ENCODE data around the gene PUDP. TPM values are rescaled to one million over a fixed set of nuclear protein-coding genes. Genes with fewer than 3 reads are reported as not detected.

Gene PUDP
- total RNA-seq, 1 donor from 2014 or later = 14.7 TPM

- Mint-ChIP-seq H3K4me1 (ENCODE audit: low read depth) (peaks cover 21% of the 10 kb centered on the region), H3K27ac (ENCODE audit: unreplicated experiment) (no peak overlapping the region), H3K36me3 (ENCODE audit: low read depth) (no peaks in the 10 kb centered on the region), H3K4me3 (ENCODE audit: unreplicated experiment) (no peak overlapping the region), H3K27me3 (ENCODE audit: low read depth) (no peaks in the 10 kb centered on the region), H3K9me3 (ENCODE audit: low read depth) (no peaks in the 10 kb centered on the region)
- no peak for DNase-seq (ENCODE audit: low spot score)
- no peak for TF ChIP-seq CTCF (IDR thresholded peaks at IDR 0.05)
These were observed 16.3 kb downstream of the PUDP start for GRCh38 chrX:7131621-7132020.

GRCh38 chrX:7127056-7127455, 20.9 kb downstream of the PUDP start:
- Mint-ChIP-seq H3K4me1 (ENCODE audit: low read depth) (peaks cover 3% of the 10 kb centered on the region), H3K27me3 (ENCODE audit: low read depth) (no peaks in the 10 kb centered on the region), H3K27ac (ENCODE audit: unreplicated experiment) (no peak overlapping the region), H3K9me3 (ENCODE audit: low read depth) (no peaks in the 10 kb centered on the region), H3K36me3 (ENCODE audit: low read depth) (peaks cover 3% of the 10 kb centered on the region), H3K4me3 (ENCODE audit: unreplicated experiment) (no peak overlapping the region)
- TF ChIP-seq CTCF (IDR thresholded peaks at IDR 0.05) = no peak
- no peak for DNase-seq (ENCODE audit: low spot score)

- TF ChIP-seq CTCF (IDR thresholded peaks at IDR 0.05) = no peak
- peaks cover 5% of the 10 kb centered on the region for H3K9me3 Mint-ChIP-seq (ENCODE audit: low read depth)
- no peak for DNase-seq (ENCODE audit: low spot score)
- peaks cover 5% of the 10 kb centered on the region for H3K36me3 Mint-ChIP-seq (ENCODE audit: low read depth)
- H3K4me3 Mint-ChIP-seq (ENCODE audit: unreplicated experiment) = no peak overlapping the region
- peak overlapping the region; percentile 83 for H3K27ac Mint-ChIP-seq (ENCODE audit: unreplicated experiment)
- H3K4me1 Mint-ChIP-seq (ENCODE audit: low read depth) = peaks cover 28% of the 10 kb centered on the region
- no peaks in the 10 kb centered on the region for H3K27me3 Mint-ChIP-seq (ENCODE audit: low read depth)
These were observed 27.1 kb downstream of the PUDP start for GRCh38 chrX:7120878-7121219.

GRCh38 chrX:7119950-7120877, 27.7 kb downstream of the PUDP start:
- Mint-ChIP-seq H3K27me3 (ENCODE audit: low read depth) (no peaks in the 10 kb centered on the region), H3K4me3 (ENCODE audit: unreplicated experiment) (no peak overlapping the region), H3K36me3 (ENCODE audit: low read depth) (peaks cover 2% of the 10 kb centered on the region), H3K27ac (ENCODE audit: unreplicated experiment) (peak overlapping the region; percentile 83), H3K4me1 (ENCODE audit: low read depth) (peaks cover 28% of the 10 kb centered on the region), H3K9me3 (ENCODE audit: low read depth) (peaks cover 5% of the 10 kb centered on the region)
- no peak for TF ChIP-seq CTCF (IDR thresholded peaks at IDR 0.05)
- no peak for DNase-seq (ENCODE audit: low spot score)

GRCh38 chrX:7117587-7117986, 30.4 kb downstream of the PUDP start:
- H3K4me1 Mint-ChIP-seq (ENCODE audit: low read depth) = peaks cover 28% of the 10 kb centered on the region
- no peak for DNase-seq (ENCODE audit: low spot score)
- H3K4me3 Mint-ChIP-seq (ENCODE audit: unreplicated experiment) = no peak overlapping the region
- peaks cover 2% of the 10 kb centered on the region for H3K36me3 Mint-ChIP-seq (ENCODE audit: low read depth)
- H3K9me3 Mint-ChIP-seq (ENCODE audit: low read depth) = peaks cover 5% of the 10 kb centered on the region
- no peak overlapping the region for H3K27ac Mint-ChIP-seq (ENCODE audit: unreplicated experiment)
- no peak for TF ChIP-seq CTCF (IDR thresholded peaks at IDR 0.05)
- no peaks in the 10 kb centered on the region for H3K27me3 Mint-ChIP-seq (ENCODE audit: low read depth)

Data from chondrocyte (in vitro differentiated cells).